ENCODE results near the gene FLT3LG.
A peak's percentile ranks its signal among the peaks of the same experiment; 100 is the strongest.
"Not testable (repeated sequence)": the region's sequence is repeated elsewhere in the genome, so short reads cannot be mapped to it uniquely, and the experiment has no call there.

Gene FLT3LG

DNA sequence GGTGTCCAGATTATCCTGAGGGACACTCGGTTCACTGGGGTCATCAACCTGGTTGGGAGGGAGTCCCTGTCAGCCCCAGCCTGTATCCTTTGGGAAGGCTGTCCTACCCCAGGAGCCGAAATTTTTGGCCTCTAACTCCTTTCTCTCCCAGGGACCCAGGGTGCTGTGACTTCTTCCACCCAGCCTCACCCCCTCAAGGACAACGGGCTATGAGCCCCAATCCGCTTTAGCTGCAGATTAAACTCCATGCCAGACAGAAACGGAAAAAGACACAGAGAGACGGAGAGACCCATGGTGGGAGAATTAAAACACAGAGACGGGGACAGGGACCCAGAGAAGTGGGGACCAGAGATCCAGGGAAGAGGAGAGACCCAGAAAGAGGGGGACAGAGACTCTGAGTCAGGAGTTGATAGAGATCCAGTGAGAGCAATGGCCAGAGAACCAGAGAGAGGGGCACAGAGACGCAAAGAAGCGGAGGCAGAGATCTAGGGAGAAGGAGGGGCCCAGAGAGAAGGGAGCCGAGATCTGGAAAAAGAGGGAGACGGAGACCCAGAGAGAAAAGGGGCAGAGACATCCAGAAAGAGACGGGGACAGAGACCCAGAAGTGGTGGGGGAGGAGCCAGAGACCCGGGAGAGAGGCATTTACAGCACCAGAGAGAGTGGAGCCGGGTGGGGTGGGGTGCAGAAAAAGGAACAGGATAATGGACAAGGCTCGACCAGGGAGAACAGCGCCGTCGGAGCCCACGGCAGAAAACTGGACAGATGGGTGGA lies 33.4 kb upstream of the FLT3LG start:
- no peak for DNase-seq (ENCODE audit: low read depth in 1 of 2, low spot score in 1 of 2)

DNA sequence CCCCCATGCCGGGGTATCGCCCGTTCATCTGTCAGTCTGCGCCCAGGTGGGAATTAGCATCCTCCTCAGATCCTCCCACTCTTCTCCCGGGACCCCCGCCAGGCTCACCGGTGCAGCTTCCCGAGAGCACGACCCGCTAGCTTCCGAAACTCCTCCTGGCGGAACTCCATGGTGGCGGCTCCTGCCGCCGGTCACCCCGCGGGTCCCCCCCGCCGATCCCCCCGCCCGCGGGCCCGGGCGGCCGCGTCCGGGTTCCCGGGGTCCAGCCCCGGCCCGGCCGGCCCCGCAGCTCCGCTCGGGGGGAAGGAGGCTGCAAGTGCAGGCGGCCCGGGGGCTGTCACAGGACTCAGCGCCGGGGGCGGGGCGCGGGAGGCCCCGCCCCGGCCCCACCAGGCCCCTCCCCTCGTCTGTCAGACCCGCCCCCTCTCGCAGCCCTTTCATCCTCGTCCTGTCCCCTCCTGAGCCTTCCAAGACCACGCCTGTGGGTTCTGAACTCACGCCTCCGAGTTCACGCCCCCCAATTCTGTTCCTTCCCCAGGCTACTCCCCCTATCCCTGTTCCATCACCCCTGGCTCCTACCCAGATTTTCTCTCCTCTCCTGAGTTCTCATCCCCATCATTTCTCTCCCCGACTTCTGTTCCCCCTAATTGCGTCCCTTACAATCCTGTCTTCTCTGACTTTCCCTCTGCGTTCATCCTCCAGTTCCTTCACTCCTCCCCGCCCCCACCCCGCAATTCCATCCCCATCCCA lies 32.6 kb upstream of the FLT3LG start, which contains the start of gene SLC17A7:
Gene SLC17A7 (minus strand): TSS at position 318 of the 750 bp plus-strand sequence. CDS start 148 bp downstream, at position 170.
- DNase-seq (ENCODE audit: low read depth in 1 of 2, low spot score in 1 of 2) = no peak

DNA sequence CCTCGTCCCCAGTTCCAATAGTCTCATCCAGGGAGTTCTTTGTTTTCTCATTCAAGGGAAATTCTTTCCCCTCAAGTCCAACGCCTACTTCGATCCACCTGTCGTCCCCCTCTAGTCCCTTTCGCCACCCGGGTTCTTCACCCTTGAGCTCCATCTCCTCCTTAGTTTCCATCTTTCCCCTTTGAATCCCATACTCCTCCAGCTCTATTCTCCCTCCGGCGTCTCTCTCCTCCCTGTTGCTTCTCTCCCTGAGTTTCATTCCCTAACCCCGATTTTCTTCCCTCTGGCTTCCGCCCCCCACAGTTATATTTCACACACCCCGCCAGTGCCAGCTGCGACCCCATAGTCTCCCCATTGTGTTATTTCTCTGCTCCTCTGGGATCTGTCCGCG lies 32.1 kb upstream of the FLT3LG start:
- DNase-seq (ENCODE audit: low read depth in 1 of 2, low spot score in 1 of 2) = no peak

GRCh38 chr19:49442354-49442753 lies 31.7 kb upstream of the FLT3LG start:
- no peak for DNase-seq (ENCODE audit: low read depth in 1 of 2, low spot score in 1 of 2)

- no peak for DNase-seq (ENCODE audit: low read depth in 1 of 2, low spot score in 1 of 2)
Observed at GRCh38 chr19:49442771-49443365, 31.1 kb upstream of the FLT3LG start.

DNA sequence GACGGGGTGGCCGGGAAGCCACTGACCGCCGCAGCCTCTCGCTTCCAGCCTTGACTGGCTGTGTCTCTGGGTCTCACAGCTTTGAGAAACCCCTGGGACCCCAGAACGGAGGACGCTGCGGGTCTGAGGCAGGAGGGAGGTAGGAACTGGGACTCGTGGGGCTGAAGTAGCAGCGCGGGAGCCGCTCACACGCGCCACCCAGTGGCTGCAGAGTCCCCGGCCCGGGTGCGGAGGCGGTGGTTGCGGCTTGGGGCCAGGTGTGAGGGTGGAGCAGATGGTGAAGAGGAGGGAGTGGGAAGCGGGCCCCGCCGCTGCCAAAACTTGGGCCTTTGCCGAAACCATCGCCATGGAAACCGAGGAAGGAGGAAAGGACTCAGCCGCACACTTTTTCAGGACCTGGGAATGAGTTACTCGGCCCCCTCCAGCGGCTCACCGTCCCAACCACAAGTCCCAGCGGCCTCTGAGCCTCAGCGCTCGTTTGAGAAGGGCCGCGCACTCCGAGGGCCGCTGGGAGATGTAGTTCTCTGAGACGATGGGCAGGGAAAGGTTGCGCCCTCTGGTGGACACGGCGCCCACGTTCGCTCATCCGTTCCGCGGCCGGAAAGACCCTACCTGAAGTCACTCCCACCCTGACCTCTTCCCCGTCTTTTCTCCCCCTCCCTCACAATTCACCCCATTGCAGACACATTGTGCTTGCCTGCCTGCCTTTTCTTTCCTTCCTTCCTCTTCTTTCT lies 30.5 kb upstream of the FLT3LG start:
- peak; percentile 90 to 91 for DNase-seq (ENCODE audit: low read depth in 1 of 2, low spot score in 1 of 2)

DNA sequence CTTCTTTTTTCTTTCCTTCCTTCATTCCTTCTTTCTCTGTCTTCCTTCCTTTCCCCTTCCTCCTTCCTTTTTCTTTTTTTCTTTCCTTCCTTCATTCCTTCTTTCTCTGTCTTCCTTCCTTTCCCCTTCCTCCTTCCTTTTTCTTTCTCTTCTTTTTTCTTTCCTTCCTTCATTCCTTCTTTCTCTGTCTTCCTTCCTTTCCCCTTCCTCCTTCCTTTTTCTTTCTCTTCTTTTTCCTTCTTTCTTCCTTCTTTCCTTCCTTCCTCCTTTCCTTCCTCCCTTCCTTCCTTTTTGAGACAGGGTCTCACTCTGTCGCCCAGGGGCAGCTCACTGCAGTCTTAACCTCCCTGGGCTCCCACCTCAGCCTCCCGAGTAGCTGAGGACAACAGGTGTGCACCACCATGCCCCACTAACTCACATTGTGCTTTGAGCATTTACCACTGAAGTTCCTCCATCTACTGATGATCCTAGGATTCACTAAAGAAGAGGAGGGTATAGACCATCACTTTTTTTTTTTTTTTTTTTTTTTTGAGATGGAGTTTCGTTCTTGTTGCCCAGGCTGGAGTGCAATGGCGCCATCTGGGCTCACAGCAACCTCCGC lies 29.8 kb upstream of the FLT3LG start:
- DNase-seq (ENCODE audit: low read depth in 1 of 2, low spot score in 1 of 2) = not testable (repeated sequence)

- DNase-seq (ENCODE audit: low read depth in 1 of 2, low spot score in 1 of 2) = no peak
Observed at GRCh38 chr19:49445997-49446396, 28.0 kb upstream of the FLT3LG start.

- no peak for DNase-seq (ENCODE audit: low read depth in 1 of 2, low spot score in 1 of 2)
Observed at GRCh38 chr19:49447485-49448431, 26.3 kb upstream of the FLT3LG start.

DNA sequence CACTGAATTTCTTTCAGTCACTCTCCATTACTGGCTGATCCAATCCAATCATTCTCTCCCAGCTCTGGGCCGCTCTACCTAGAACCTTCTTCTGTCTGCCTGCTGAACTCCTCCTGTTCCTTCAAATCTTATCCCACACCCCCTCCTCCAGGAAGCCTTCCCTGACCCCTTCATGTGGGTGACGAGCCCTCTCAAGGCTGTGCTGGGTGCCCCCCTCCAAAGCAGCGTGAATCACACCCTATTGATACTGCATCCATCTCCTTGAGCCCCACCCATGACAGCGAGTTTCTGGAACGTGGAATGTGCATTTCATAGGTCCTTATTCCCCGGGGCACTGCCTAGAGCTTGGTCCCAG lies 25.6 kb upstream of the FLT3LG start:
- no peak for DNase-seq (ENCODE audit: low read depth in 1 of 2, low spot score in 1 of 2)

GRCh38 chr19:49450405-49450804 lies 23.6 kb upstream of the FLT3LG start:
- no peak for DNase-seq (ENCODE audit: low read depth in 1 of 2, low spot score in 1 of 2)

GRCh38 chr19:49451430-49452181 lies 22.4 kb upstream of the FLT3LG start, which contains the start of gene PIH1D1:
TSS of gene PIH1D1 (minus strand) at chr19:49451814. CDS start at chr19:49451574, 240 bp downstream.
- DNase-seq (ENCODE audit: low read depth in 1 of 2, low spot score in 1 of 2) = peak; percentile 75 to 96

- peak; percentile 96 for DNase-seq (ENCODE audit: low read depth in 1 of 2, low spot score in 1 of 2)
Observed at GRCh38 chr19:49453013-49453756, 20.8 kb upstream of the FLT3LG start, which contains the start of gene ALDH16A1. TSS of gene ALDH16A1 (plus strand) at chr19:49453225. CDS start at chr19:49453332, 107 bp downstream.

DNA sequence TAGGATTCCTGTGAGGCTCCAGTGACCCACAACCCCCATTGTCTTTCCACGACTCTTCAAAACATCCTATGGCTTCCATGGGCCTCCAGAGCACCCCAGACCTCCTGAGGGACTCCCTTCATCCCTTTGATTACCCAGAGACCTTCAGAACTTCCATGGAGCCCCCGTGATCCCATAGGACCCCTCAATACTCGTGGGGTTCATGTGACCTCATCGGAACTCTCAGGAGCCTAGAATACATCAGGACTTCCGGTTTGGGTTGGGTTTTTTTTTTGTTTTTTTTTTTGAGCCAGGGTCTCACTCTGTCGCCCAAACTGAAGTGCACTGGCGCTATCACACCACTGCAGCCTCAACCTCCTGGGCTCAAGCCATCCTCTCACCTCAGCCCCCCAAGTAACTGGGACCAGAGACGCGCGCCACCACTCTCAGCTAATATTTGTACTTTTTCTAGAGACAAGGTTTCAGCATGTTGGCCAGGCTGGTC lies 20.2 kb upstream of the FLT3LG start:
- DNase-seq (ENCODE audit: low read depth in 1 of 2, low spot score in 1 of 2) = no peak

- DNase-seq (ENCODE audit: low read depth in 1 of 2, low spot score in 1 of 2) = no peak
Observed at GRCh38 chr19:49455773-49456172, 18.2 kb upstream of the FLT3LG start.

DNA sequence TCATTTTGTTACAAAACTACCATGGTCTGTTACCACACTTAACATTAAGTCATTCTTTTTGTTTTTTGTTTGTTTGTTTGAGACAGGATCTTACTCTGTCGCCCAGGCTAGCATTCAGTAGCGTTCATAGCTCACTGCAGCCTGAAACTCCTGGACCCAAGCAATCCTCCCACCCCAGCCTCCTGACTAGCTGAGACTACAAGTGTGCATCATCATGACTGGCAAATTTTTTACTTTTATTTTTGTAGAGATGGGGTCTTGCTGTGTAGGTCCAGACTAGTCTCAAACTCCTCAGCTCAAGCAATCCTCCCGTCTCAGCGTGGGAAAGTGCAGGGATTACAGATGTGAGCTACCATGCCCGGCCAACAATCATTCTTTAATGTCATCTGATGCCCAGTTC lies 17.7 kb upstream of the FLT3LG start:
- no peak for DNase-seq (ENCODE audit: low read depth in 1 of 2, low spot score in 1 of 2)

GRCh38 chr19:49458567-49458903 lies 15.5 kb upstream of the FLT3LG start:
- DNase-seq (ENCODE audit: low read depth in 1 of 2, low spot score in 1 of 2) = no peak

DNA sequence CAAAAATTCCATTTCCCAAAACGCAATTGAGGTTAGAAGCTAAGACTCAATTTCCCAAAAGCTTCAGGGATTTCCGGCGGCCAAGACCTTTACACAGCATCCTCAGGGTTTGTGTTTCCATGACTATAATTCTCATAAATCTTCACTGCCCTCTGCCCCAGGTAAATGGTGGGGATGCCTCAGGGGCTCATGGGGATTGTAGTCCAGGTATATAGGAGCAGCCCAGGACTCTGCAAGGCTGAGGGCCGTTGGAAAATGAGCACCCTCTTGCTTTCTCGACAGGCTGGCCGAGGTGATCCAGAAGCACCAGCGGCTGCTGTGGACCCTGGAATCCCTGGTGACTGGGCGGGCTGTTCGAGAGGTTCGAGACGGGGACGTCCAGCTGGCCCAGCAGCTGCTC lies 14.6 kb upstream of the FLT3LG start:
- no peak for DNase-seq (ENCODE audit: low read depth in 1 of 2, low spot score in 1 of 2)

All from activated CD4-positive, alpha-beta T cell treated with anti-CD3 and anti-CD28 coated beads, Interleukin-2, amount 50 U/mL, for 24 hours (primary cell).